CD4-positive, alpha-beta T cell treated with Interleukin-15 for 1 hour (primary cell): ENCODE data around the gene OSBPL1A.

Experiments used
- DNase-seq: peaks from one replicate; pipeline ENCODE4 v3.0.0-alpha.2; 2020

OSBPL1A gene

GRCh38 chr18:24397694-24398368 is at the start of gene OSBPL1A:
TSS of gene OSBPL1A (minus strand) at chr18:24397824. CDS start at chr18:24377533, 20,291 bp downstream.
- DNase-seq, result peak; percentile 87

- no peak for DNase-seq
Observed at GRCh38 chr18:24446953-24447538, 49.4 kb upstream of the OSBPL1A start.

DNA sequence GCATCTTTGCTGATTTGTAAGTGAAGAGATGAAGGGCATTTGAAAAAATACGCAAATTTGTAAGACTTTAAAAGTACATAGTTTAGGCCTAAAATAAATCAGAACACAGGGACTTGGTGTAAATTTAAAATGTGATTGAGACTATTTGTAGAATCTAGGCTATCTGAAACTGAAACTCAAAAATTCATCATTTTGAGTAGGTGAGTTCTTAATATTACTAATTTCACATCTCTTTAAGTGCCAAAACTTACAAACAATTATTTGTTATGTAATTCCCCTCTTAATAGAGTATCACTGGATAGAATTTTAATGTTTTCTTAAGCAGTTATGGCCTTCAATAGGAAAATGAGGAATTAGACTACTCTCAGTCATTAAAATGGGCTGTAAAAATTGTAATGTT is 48.8 kb upstream of the OSBPL1A start:
- no peak for DNase-seq

GRCh38 chr18:24443870-24444269 is 46.2 kb upstream of the OSBPL1A start:
- no peak for DNase-seq

DNA sequence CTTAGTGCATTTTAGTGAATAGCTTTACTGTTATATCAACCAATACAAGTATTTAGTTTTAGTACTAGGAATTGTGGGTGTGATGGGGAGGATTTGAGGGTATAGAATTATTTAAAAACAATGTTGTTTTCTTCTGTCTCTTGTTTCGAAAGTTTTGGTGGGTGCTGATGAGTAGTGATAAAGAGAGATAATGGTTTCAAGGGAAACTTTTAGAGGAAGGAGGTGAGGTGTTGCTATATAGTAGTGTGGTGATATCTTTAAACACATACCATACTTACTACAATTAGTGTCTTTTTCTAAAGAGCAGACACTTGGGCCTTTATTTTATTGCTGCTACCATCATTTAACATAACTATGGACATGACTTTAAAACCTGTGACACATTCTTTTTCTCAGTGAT is 39.3 kb upstream of the OSBPL1A start:
- no peak for DNase-seq

GRCh38 chr18:24432618-24433017 is 35.0 kb upstream of the OSBPL1A start:
- DNase-seq, result no peak

GRCh38 chr18:24429188-24429587 is 31.6 kb upstream of the OSBPL1A start:
- DNase-seq, result no peak

- no peak for DNase-seq
Observed at GRCh38 chr18:24428709-24429108, 31.1 kb upstream of the OSBPL1A start.

GRCh38 chr18:24427484-24427883 is 29.9 kb upstream of the OSBPL1A start:
- no peak for DNase-seq

DNA sequence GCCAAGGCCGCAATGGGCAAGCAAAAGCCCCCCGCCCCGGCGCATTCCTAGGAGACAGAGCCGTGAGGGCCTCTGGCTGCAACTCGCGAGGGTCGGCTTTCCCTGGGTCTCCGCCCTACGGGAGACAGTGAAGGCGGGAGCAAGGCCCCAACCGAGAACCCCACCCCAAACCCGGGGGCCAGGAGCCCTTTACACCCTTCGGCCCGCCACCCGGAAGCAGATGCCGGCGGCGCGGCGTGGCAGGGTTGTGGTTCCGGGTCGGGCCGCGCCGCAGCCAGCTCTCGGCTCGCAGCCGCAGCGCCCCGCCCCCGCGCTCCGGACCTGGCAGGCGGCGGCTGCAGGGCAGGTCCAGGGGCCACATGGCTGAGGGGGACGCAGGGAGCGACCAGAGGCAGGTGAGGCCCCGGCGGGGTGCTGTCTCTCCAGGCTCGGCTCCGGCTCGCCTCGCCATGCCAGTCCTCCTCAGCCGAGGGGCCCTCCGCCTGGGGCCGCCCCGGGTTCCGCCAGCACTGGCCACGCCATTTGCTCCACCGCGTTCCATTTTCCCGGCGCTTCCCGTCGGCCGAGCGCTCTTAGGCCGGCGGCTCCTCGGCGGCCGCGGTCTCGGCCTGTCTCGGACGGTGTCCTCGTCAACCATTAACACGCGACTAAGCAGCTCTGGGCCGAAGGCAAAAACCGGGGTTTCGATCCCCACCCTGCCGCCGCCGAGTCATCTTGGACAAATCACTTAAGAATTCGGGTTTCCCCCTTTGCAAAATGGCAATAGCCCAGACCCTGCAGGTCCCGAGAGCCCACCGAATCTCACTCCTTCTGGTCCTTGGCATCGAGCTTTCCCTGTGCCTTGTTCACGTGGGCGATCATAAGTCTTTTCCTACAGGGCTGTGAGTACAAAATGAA is 29.0 kb upstream of the OSBPL1A start, which contains the start of gene IMPACT:
IMPACT (plus strand) TSS at position 273 of the 897 bp plus-strand sequence; CDS start at position 360, 87 bp downstream.
- peak; percentile 82 for DNase-seq

GRCh38 chr18:24426073-24426397 is 28.4 kb upstream of the OSBPL1A start:
- DNase-seq, result no peak

DNA sequence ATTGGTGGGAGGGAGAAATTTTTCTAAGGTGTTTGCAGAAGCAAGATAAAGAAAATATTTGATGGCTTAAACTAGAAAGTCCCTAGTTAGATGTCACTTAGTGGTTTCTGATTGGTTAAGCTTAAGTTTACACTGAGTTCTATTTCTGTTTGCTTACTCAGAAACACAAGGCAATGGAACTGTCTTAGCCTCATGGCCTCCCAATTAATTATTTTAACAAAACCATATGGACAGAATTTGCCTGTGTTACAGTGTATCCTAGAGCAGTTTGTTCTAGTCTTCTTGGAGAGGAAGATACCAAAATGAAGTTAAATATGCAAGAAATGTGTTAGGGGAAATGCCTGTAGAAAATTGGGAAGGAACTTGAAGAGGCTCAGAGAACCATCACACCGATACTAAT is 24.2 kb upstream of the OSBPL1A start:
- DNase-seq, result no peak

DNA sequence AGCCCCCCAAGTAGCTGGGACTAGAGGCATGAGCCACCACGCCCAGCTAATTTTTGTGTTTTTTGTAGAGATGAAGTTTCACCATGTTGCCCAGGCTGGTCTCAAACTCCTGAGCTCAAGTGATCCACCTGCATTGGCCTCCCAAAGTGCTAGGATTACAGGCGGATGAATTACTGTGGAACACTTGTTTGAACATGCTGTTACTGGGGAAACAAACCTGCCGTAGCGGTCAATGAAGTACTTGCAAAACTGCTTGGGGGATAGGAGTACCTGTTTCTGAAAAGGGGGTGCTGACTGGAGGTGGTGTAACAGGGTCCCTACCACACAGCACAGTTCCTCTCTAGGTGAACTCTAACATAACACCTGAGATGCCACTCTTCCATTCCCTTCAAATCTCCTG is 22.9 kb upstream of the OSBPL1A start:
- DNase-seq, result no peak

DNA sequence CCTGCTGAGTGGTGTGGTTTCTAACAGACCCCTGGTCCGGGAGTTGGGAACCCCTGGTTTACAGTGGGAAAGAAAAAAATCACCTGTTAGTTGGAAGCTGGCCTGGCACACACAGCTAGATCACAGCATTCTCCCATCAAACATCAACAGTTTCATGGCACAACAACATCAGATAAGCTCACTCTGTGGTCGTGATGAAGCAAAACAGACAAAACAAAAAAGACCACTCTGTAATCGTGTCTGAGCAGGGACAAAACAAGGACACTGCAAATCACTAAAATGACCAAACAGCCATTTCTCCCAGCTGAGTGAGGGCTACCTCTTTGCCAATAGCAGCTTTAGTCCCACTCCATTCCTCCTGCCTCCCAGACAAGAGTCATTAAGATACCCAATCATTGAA is 19.9 kb upstream of the OSBPL1A start:
- DNase-seq, result no peak

DNA sequence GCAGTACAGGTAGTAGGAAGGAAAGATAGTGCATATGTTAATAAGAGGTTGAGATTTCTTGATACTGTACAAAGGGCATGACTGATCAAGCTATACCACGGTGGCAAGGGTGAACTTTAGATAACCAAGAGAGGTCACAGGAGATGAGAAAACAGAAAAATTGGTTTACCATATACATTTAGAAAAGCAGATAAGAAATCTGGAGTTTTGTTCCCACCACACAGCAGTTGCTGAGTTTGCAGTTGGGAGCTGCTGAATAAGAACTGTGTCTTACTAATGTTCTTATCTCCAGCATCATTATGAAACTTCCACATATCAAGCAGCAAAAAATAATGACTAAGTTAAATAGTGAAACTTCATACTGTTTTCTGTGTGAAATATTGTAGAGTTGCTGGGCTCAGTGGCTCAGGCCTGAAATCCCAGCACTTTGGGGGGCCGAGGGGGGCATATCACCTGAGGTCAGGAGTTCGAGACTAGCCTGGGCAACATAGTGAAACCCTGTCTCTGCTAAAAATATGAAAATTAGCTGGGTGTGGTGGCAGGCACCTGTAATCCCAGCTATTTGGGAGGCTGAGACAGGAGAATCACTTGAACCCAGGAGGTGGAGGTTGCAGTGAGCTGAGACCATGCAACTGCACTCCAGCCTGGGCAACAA is 16.9 kb upstream of the OSBPL1A start:
- no peak for DNase-seq

DNA sequence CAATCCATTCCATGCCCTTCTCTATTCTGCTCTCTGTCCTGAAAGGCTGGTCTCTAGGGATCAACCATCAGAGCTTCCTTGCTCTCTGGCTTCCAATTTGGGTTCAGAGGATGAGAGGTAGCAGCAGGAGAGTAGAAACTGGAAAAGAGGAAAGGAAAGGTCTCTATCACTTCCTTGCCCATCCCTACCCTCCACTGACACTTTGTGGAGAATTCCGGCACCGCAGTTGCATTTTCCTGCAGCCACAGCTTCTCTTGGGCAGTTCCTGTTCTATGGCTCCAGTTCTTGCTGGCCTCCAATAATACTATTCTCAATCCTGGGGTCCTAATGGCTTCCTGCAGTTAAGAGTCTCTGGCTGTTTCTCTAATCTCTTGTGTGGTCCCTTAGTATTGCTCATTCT is 15.5 kb upstream of the OSBPL1A start:
- DNase-seq, result no peak

DNA sequence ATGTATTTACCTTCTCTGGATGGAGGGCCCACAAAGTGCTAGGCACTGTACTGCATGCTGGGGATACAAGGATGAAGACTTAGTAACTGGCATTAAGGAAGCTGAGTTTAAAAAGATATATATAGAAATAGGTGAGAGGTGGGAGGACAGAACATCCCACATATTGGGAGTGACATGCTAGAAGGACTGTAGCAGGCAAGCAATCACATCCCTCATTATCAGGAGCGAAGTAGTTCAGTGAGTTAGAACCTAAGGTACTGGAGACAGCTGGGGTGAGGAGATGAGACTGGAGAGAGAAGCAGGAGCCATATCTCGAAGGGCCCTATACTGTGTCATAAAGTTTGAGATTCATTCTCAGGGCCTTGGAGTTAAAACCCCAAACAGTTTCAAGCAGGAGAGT is 10.9 kb upstream of the OSBPL1A start:
- DNase-seq, result no peak

DNA sequence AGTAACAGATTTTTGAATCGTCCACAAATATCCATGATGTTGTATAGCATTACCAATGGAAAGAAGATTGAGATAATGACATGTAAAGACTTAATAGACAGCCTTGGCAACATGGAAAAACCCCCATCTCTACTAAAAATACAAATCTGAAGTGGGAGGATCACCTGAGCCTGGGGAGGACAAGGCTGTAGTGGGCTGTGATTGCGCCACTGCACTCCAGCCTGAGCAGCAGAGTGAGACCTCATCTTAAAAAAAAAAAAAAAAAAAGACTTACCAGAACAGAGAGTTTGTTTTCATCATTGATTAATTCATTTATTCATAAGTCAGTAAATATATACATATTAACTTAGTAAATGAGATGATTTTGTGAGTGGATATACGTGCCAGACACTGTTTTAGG is 7.0 kb upstream of the OSBPL1A start:
- no peak for DNase-seq

GRCh38 chr18:24403076-24403475 is 5.5 kb upstream of the OSBPL1A start:
- no peak for DNase-seq

- no peak for DNase-seq
Observed at GRCh38 chr18:24402209-24402785, 4.7 kb upstream of the OSBPL1A start.

GRCh38 chr18:24400587-24400986 is 3.0 kb upstream of the OSBPL1A start:
- DNase-seq, result no peak

DNA sequence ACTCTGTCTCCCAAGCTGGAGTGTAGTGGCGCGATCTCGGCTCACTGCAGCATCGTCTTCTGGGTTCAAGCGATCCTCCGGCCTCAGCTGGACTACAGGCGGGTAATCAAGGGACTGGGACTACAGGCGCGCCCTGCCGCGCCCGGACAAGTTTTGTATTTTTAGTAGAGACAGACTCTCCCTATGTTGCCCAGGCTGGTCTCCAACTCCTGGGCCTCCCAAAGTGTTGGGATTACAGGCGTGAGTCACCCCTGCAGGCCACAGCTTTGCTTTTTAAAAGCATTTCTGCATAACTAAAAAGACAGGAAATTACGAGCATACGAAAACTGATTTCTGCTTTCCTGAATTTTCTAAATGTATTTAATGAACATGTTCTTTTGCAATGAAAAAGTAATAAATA is 916 bp upstream of the OSBPL1A start:
- no peak for DNase-seq

GRCh38 chr18:24397131-24397693 is 412 bp downstream of the OSBPL1A start:
- peak; percentile 32 for DNase-seq
